ENCODE measurements around the gene SST. TPM values are rescaled to one million over a fixed set of nuclear protein-coding genes. Genes with fewer than 3 reads are reported as not detected.
"Not testable (repeated sequence)": the region's sequence is repeated elsewhere in the genome, so short reads cannot be mapped to it uniquely, and the experiment has no call there.

The SST gene
- total and polyA plus RNA-seq, 10 of the 15 experiments (the other 5 are each of a cell fraction or from before 2014, with no cell fraction given): 0.35 to 0.38 TPM; not detected in 8

GRCh38 chr3:187684444-187684843 is 14.2 kb upstream of the SST start:
- Histone ChIP-seq H3K79me2 (ENCODE audit: control insufficient read depth, insufficient read depth, low read length) (no peaks in the 10 kb centered on the region), H3K9ac (ENCODE audit: control insufficient read depth, insufficient read depth, low read length) (no peak overlapping the region), H3K27me3 (replicated peaks in 1 of 2; ENCODE audit: control insufficient read depth in 2 of 2, insufficient read depth in 2 of 2, low read length in 1 of 2) (no peaks in the 10 kb centered on the region), H3K4me3 (no peak overlapping the region), H3K27ac (ENCODE audit: control insufficient read depth, insufficient read depth) (no peak overlapping the region), H3K4me2 (ENCODE audit: control insufficient read depth, insufficient read depth) (no peak overlapping the region), H3K4me1 (ENCODE audit: control insufficient read depth, insufficient read depth, low read length) (no peaks in the 10 kb centered on the region), H4K20me1 (ENCODE audit: control insufficient read depth, insufficient read depth) (no peaks in the 10 kb centered on the region; the same call in 1 of the 2 replicates), H2AFZ (ENCODE audit: control insufficient read depth, low read depth, low read length) (no peak overlapping the region), H3K9me3 (replicated peaks; ENCODE audit: control insufficient read depth, insufficient read depth, low read length) (no peaks in the 10 kb centered on the region), H3K36me3 (ENCODE audit: control insufficient read depth in 2 of 2, insufficient read depth in 2 of 2, low read length in 1 of 2) (no peaks in the 10 kb centered on the region)
- FAIRE-seq (no peak), ATAC-seq (no peak), DNase-seq (ENCODE audit: low read depth, low spot score) (no peak)
- POLR2A ChIA-PET: no interaction called here
- BruUV-seq (replicated peaks): no TSS peak
- CTCF ChIA-PET: interaction anchor here (0.8 to 20.7 kb wide), 6 partner anchors 14 to 363 kb away, joined by 3 to 519 read pairs (median 4); no protein-coding TSS in a partner anchor
- RAD21 ChIA-PET (ENCODE audit: unreplicated experiment): no interaction called here
- intact Hi-C loops (cut with micrococcal nuclease; ENCODE audit: unreplicated experiment) (no loop called here), in situ Hi-C loops (cut with MboI) (loop anchor here (5.0 kb wide), 1 partner anchor 367 kb away; no protein-coding TSS in a partner anchor)
- 33% methylated on average over 1 of the region's 1 CpG for WGBS (ENCODE audit: insufficient coverage, insufficient replicate concordance, low lambda C conversion rate, missing lambda C conversion rate)
- SMC1A ChIA-PET (ENCODE audit: uncharacterized antibody, unreplicated experiment): interaction anchor here (10.6 kb wide), 1 partner anchor 364 kb away, joined by 231 read pairs; no protein-coding TSS in a partner anchor
- no peak for TF ChIP-seq SPI1 (IDR thresholded peaks at IDR 0.05; ENCODE audit: borderline replicate concordance, insufficient read depth, low read depth, low read length)
- no peak for TF ChIP-seq ATF7 (IDR thresholded peaks at IDR 0.05; ENCODE audit: low read depth)
- TF ChIP-seq MLLT1 (IDR thresholded peaks at IDR 0.05): no peak
- TF ChIP-seq IKZF2 (IDR thresholded peaks at IDR 0.05): no peak
- TF ChIP-seq KDM1A (IDR thresholded peaks at IDR 0.05; ENCODE audit: borderline replicate concordance): no peak
- TF ChIP-seq SIX5 (IDR thresholded peaks at IDR 0.05; ENCODE audit: low read depth, low read length, severe bottlenecking): no peak
- no peak for TF ChIP-seq KAT2A (conservative IDR thresholded peaks at IDR 0.05; ENCODE audit: control insufficient read depth, low read depth, low read length)

GRCh38 chr3:187681756-187682155 is 11.6 kb upstream of the SST start:
- H3K79me2 ChIP-seq (ENCODE audit: control insufficient read depth, insufficient read depth, low read length); H4K20me1 ChIP-seq (ENCODE audit: control insufficient read depth, insufficient read depth); H3K27me3 ChIP-seq (replicated peaks in 1 of 2; ENCODE audit: control insufficient read depth in 2 of 2, insufficient read depth in 2 of 2, low read length in 1 of 2); intact Hi-C loops (cut with micrococcal nuclease; ENCODE audit: unreplicated experiment); H3K4me2 ChIP-seq (ENCODE audit: control insufficient read depth, insufficient read depth); BruUV-seq (replicated peaks); H3K9ac ChIP-seq (ENCODE audit: control insufficient read depth, insufficient read depth, low read length); DNase-seq (ENCODE audit: low read depth, low spot score); FAIRE-seq; H3K4me1 ChIP-seq (ENCODE audit: control insufficient read depth, insufficient read depth, low read length); POLR2A ChIA-PET; H3K27ac ChIP-seq (ENCODE audit: control insufficient read depth, insufficient read depth); H3K9me3 ChIP-seq (replicated peaks; ENCODE audit: control insufficient read depth, insufficient read depth, low read length); H2AFZ ChIP-seq (ENCODE audit: control insufficient read depth, low read depth, low read length); H3K4me3 ChIP-seq; ATAC-seq; H3K36me3 ChIP-seq (ENCODE audit: control insufficient read depth in 2 of 2, insufficient read depth in 2 of 2, low read length in 1 of 2): not testable (repeated sequence)
- WGBS (ENCODE audit: insufficient coverage, insufficient replicate concordance, low lambda C conversion rate, missing lambda C conversion rate): 8% methylated on average over 8 of the region's 11 CpGs
- in situ Hi-C loops (cut with MboI): loop anchor here (5.0 kb wide), 1 partner anchor 364 kb away; no protein-coding TSS in a partner anchor
- RAD21 ChIA-PET (ENCODE audit: unreplicated experiment): interaction anchor here (7.9 kb wide), 1 partner anchor 362 kb away, joined by 219 read pairs; no protein-coding TSS in a partner anchor
- SMC1A ChIA-PET (ENCODE audit: uncharacterized antibody, unreplicated experiment): interaction anchor here (0.7 to 10.6 kb wide), 5 partner anchors 14 to 464 kb away, joined by 3 to 231 read pairs (median 3); no protein-coding TSS in a partner anchor
- CTCF ChIA-PET: interaction anchor here (1.1 to 20.7 kb wide), 9 partner anchors 34 to 833 kb away, joined by 3 to 519 read pairs (median 4); no protein-coding TSS in a partner anchor

Measured in GM12878 (cell line).